Naive thymus-derived CD4-positive, alpha-beta T cell (primary cell): ENCODE data around the gene CORO2A. TPM values are rescaled to one million over a fixed set of nuclear protein-coding genes. Genes with fewer than 3 reads are reported as not detected.
A peak's percentile ranks its signal among the peaks of the same experiment; 100 is the strongest.

Experiments used
- ATAC-seq: fragments of 150-1000 bp; cut with Tn5 transposase; 2 replicates; pipeline ENCODE4 v1.10.0; 2021; ENCODE audit warnings: mild to moderate bottlenecking, moderate library complexity
- CTCF ChIA-PET: fragments of 350-600 bp; sonication (Branson Sonifier 250); formaldehyde crosslinking; loops from one replicate; lab custom pipeline; 2021; ENCODE audit warnings: antibody characterized with exemption; lab: Charles Lee
- POLR2A ChIA-PET: fragments of 350-600 bp; sonication (Branson Sonifier 250); formaldehyde crosslinking; loops from one replicate; lab custom pipeline; 2021; ENCODE audit warnings: antibody characterized with exemption, inconsistent platforms; lab: Charles Lee
- DNase-seq, 9 donors: peaks; one replicate each; pipeline versions ENCODE4 v3.0.0 to v3.0.0-alpha.2; 2020 to 2022; ENCODE audit warnings: mixed read lengths in 1 of 9
- H3K27ac ChIP-seq: one replicate; pipeline ENCODE4 v1.7.0; 2013; ENCODE audit warnings: mild to moderate bottlenecking, low read depth, low read length, moderate library complexity
- H3K27me3 ChIP-seq, 2 donors: one replicate each; pipeline ENCODE4 v1.7.0; 2013; ENCODE audit warnings: low read length in 2 of 2, mild to moderate bottlenecking in 2 of 2, moderate library complexity in 2 of 2; ENCODE audit not compliant: control insufficient read depth in 2 of 2, insufficient read depth in 2 of 2
- H3K36me3 ChIP-seq, 3 experiments: 1 replicate in 2 of 3; 2 replicates in 1 of 3; pipeline ENCODE4 v1.7.0; 2013; ENCODE audit warnings: low read length in 3 of 3, mild to moderate bottlenecking in 3 of 3, moderate library complexity in 1 of 3; ENCODE audit not compliant: insufficient read depth in 3 of 3, control insufficient read depth in 2 of 3
- H3K4me1 ChIP-seq, 2 donors: one replicate each; pipeline ENCODE4 v1.7.0; 2013; ENCODE audit warnings: low read length in 2 of 2, mild to moderate bottlenecking in 2 of 2, moderate library complexity in 1 of 2; ENCODE audit not compliant: control insufficient read depth in 2 of 2, insufficient read depth in 2 of 2
- H3K4me3 ChIP-seq: 2 replicates; pipeline ENCODE4 v1.7.0; 2013; ENCODE audit warnings: mild to moderate bottlenecking, low read length
- H3K9me3 ChIP-seq, 3 experiments: 1 replicate in 2 of 3; 2 replicates in 1 of 3; pipeline ENCODE4 v1.7.0; 2013; ENCODE audit warnings: low read length in 3 of 3; ENCODE audit not compliant: control insufficient read depth in 2 of 3
- H3K27ac Mint-ChIP-seq, 9 donors: one replicate each; pipeline ENCODE4 v1.8.0; 2020 to 2022; ENCODE audit warnings: mixed read lengths in 9 of 9, mild to moderate bottlenecking in 8 of 9, moderate library complexity in 5 of 9, inconsistent platforms in 2 of 9
- H3K27me3 Mint-ChIP-seq, 5 donors: one replicate each; pipeline ENCODE4 v1.8.0; 2021 to 2022; ENCODE audit warnings: mixed read lengths in 5 of 5, mild to moderate bottlenecking in 1 of 5
- H3K36me3 Mint-ChIP-seq, 5 donors: one replicate each; pipeline ENCODE4 v1.8.0; 2020 to 2022; ENCODE audit warnings: mixed read lengths in 5 of 5, mild to moderate bottlenecking in 3 of 5, inconsistent platforms in 1 of 5
- H3K4me1 Mint-ChIP-seq, 7 donors: one replicate each; pipeline ENCODE4 v1.8.0; 2020 to 2022; ENCODE audit warnings: mixed read lengths in 7 of 7, mild to moderate bottlenecking in 3 of 7, inconsistent platforms in 1 of 7
- H3K4me3 Mint-ChIP-seq, 10 donors: one replicate each; pipeline ENCODE4 v1.8.0; 2020 to 2022; ENCODE audit warnings: mild to moderate bottlenecking in 10 of 10, mixed read lengths in 10 of 10, moderate library complexity in 6 of 10, inconsistent platforms in 2 of 10
- H3K9me3 Mint-ChIP-seq, 11 donors: one replicate each; pipeline ENCODE4 v1.8.0; 2020 to 2022; ENCODE audit warnings: mixed read lengths in 11 of 11, mild to moderate bottlenecking in 4 of 11, inconsistent platforms in 1 of 11, moderate library complexity in 1 of 11
- intact Hi-C, 2 donors: fragments of 100-400 bp; cut with micrococcal nuclease; formaldehyde crosslinking; loops; one replicate each; pipeline ENCODE4 v1.15.1; 2023
- polyA plus RNA-seq, 2 donors: library from polyadenylated mRNA; unstranded; fragments of 300-500 nt; fragmentation: Illumina TruSeq; gene quantifications; one replicate each; pipeline ENCODE4 v1.2.3, GENCODE V29; 2021
- total RNA-seq, 6 experiments: library from RNA in 5 of 6; stranded (reverse) in 5 of 6; gene quantifications; 1 replicate in 5 of 6; 2 replicates in 1 of 6; pipeline ENCODE4 v1.2.3 and lab custom pipeline; 2021 to 2026

CORO2A gene, protein sequence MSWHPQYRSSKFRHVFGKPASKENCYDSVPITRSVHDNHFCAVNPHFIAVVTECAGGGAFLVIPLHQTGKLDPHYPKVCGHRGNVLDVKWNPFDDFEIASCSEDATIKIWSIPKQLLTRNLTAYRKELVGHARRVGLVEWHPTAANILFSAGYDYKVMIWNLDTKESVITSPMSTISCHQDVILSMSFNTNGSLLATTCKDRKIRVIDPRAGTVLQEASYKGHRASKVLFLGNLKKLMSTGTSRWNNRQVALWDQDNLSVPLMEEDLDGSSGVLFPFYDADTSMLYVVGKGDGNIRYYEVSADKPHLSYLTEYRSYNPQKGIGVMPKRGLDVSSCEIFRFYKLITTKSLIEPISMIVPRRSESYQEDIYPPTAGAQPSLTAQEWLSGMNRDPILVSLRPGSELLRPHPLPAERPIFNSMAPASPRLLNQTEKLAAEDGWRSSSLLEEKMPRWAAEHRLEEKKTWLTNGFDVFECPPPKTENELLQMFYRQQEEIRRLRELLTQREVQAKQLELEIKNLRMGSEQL
- total RNA-seq, result 1 to 10 TPM; 3.0 to 9.7 (median 7.7) TPM
- polyA plus RNA-seq, result 1 to 10 TPM; 6.6 to 9.0 TPM
- 31.6 reads per million, percentile 61 among the genes with 10 or more reads in this experiment for total RNA-seq (lab: John Stamatoyannopoulos, UW)

DNA sequence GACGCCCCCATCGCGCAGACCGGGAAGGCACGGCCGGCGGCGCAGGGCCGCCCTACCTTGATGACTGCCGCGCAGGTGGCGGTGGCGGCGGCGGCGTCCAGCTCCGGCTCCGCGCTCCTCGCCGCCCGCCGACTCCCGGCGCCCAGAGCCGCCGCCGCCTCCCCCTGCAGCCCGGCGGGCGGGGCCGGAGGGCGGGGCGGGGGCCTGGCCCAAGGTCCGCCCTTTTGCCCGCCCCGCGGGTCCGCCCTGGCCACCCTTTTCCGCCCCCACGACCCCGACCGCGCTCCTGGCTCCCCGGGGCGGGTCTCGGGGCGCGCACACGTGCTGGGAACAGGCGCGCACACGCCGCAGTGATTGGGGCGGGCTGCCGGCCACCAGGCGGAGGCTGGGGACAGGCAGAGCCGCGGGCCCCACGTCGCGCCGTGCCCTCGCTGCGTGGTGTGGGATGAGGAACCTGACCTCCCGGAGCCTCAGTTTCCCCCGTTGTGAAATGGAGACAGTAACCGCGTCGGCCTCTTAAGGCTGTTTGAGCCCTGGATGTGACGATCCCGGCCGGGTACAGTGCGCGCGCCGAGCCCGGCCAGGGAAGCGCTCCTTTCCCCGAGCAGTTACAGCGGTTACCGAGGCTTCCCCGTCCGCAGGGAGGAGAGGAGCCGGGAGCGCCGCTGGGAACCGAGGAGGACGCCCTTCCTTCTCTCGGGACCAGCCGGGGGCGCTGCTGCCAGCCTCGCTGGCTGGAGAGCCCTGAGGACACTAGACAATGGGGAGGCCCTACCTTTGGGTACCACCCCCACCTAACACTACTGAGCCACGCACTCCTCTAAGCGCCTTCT lies at the start of gene CORO2A:
CORO2A (minus strand) TSS at position 135 of the 833 bp plus-strand sequence. CDS start 34,977 bp downstream, outside the sequence.
- intact Hi-C loops, result loop anchor here (1.0 to 5.0 kb wide), 13 partner anchors 14 to 285 kb away; partner anchors contain the start of genes TBC1D2 (in 2 of the 2), TRMO (in 2 of the 2), ANP32B (in 1 of the 2) and NANS (in 1 of the 2)
- H3K27ac ChIP-seq, result peak within 1 kb of the TSS; percentile 53
- ChIA-PET POLR2A (interaction anchor here (0.7 to 2.7 kb wide), 14 partner anchors 17 to 95 kb away, joined by 3 to 18 read pairs (median 4); partner anchors contain the start of genes TBC1D2 and TRIM14), CTCF (interaction anchor here (0.7 to 1.8 kb wide), 9 partner anchors 15 to 147 kb away, joined by 3 to 6 read pairs (median 4); partner anchors contain the start of gene TRIM14)
- H3K4me1 ChIP-seq, result peaks cover 17 to 22% of the 10 kb centered on the region in 2 donors
- peaks cover 0 to 4% (median 0%) of the 10 kb centered on the region in 3 experiments for H3K36me3 ChIP-seq
- H3K27me3 ChIP-seq, result no peaks in the 10 kb centered on the region
- ATAC-seq, result peak; percentile 86
- Mint-ChIP-seq H3K9me3 (no peaks in the 10 kb centered on the region), H3K4me3 (peak within 1 kb of the TSS; percentile 76 to 92 (median 86)), H3K27ac (peak within 1 kb of the TSS; percentile 19 to 90 (median 83)), H3K27me3 (peaks cover 0 to 17% (median 0%) of the 10 kb centered on the region in 5 donors), H3K36me3 (peaks cover 0 to 4% (median 0%) of the 10 kb centered on the region in 5 donors), H3K4me1 (peaks cover 12 to 46% (median 41%) of the 10 kb centered on the region in 7 donors)
- peak; percentile 37 to 85 (median 47) for DNase-seq
- H3K4me3 ChIP-seq, result peak within 1 kb of the TSS; percentile 81
- no peaks in the 10 kb centered on the region for H3K9me3 ChIP-seq

DNA sequence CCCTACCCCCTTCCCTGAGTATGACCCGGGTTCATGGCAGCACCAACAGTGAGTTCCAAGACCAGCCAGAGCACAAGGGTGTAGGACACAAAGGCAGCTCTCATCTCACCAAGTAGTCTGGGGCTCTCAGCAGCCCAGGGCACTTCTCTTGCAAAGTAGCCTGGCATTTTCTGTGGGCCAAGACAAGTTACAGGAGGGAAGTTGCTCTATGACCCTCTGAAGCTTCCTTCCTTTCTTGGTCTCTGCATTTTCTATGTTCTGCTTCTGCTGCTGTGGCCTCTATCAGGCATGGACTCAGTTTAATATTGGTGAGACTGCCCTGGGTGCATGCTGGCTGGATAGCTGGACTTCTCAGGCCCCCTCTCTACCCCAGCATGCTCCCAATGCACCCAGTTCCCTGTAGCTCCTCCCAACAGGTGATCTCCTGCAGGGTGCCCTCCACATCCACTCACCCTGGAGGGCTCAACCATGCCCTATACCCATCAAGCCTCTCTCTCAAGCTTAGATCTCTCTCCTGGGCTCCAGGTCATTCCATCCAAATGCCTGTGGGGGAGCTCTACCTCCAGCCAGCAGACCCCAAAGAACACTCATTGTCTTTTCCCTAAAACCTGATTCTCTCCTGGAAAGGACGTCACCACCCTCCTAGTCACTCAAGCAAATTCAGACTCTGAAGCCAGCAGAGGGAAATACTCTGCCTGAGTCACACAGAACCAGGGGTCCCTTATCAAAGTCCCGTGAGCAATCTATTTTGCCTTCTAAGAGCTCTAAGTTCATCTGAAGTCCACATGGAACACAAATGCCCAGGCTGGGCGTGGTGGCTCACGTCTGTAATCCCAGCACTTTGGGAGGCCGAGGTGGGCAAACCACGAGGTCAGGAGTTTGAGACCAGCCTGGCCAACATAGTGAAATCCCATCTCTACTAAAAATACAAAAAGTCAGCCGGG lies 49.2 kb upstream of the CORO2A start:
- ChIA-PET POLR2A (interaction anchor here (0.6 kb wide), 1 partner anchor 15 kb away, joined by 3 read pairs; no protein-coding TSS in a partner anchor), CTCF (no interaction called here)
- ATAC-seq (peak; percentile 38), DNase-seq (no peak)
- H3K4me3 ChIP-seq, result no peak overlapping the region
- Mint-ChIP-seq H3K36me3 (peaks cover under 1 to 28% (median 12%) of the 10 kb centered on the region in 5 donors), H3K4me1 (peaks cover 0 to 9% (median 4%) of the 10 kb centered on the region in 7 donors), H3K4me3 (no peak overlapping the region), H3K27ac (peak overlapping the region in 1 of 9 donors; percentile 54), H3K27me3 (no peaks in the 10 kb centered on the region), H3K9me3 (no peaks in the 10 kb centered on the region)
- H3K27me3 ChIP-seq, result no peaks in the 10 kb centered on the region
- intact Hi-C loops, result no loop called here
- H3K36me3 ChIP-seq, result no peaks in the 10 kb centered on the region
- H3K4me1 ChIP-seq, result no peaks in the 10 kb centered on the region
- no peak overlapping the region for H3K27ac ChIP-seq
- no peaks in the 10 kb centered on the region for H3K9me3 ChIP-seq

DNA sequence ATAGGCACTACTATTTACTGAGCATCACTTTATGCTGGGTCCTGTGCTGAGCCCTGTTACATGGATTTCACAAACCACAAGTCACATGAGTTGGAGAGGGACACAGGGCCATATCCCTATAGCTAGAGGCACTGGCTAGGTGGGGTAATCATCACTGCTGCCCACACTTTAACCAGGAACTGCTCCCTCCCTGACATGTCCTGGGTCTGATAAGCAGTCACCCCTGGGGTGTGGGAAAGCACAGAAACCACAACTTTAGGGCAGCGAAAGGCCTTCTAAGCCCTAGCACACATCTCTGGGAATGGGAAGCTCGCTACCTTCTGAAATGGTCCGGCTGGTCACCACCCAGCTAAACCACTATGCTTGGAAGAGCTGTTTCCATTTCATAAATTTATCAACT lies 48.0 kb upstream of the CORO2A start:
- Histone ChIP-seq H3K9me3 (no peaks in the 10 kb centered on the region), H3K4me3 (no peak overlapping the region), H3K4me1 (no peaks in the 10 kb centered on the region), H3K36me3 (no peaks in the 10 kb centered on the region), H3K27me3 (no peaks in the 10 kb centered on the region), H3K27ac (no peak overlapping the region)
- POLR2A ChIA-PET, result no interaction called here
- peaks cover 2 to 27% (median 14%) of the 10 kb centered on the region in 5 donors for H3K36me3 Mint-ChIP-seq
- no peaks in the 10 kb centered on the region for H3K27me3 Mint-ChIP-seq
- no peak for DNase-seq
- intact Hi-C loops, result no loop called here
- peaks cover 0 to 7% (median 0%) of the 10 kb centered on the region in 7 donors for H3K4me1 Mint-ChIP-seq
- no peaks in the 10 kb centered on the region for H3K9me3 Mint-ChIP-seq
- CTCF ChIA-PET, result no interaction called here
- no peak overlapping the region for H3K27ac Mint-ChIP-seq
- peak; percentile 40 for ATAC-seq
- H3K4me3 Mint-ChIP-seq, result no peak overlapping the region

DNA sequence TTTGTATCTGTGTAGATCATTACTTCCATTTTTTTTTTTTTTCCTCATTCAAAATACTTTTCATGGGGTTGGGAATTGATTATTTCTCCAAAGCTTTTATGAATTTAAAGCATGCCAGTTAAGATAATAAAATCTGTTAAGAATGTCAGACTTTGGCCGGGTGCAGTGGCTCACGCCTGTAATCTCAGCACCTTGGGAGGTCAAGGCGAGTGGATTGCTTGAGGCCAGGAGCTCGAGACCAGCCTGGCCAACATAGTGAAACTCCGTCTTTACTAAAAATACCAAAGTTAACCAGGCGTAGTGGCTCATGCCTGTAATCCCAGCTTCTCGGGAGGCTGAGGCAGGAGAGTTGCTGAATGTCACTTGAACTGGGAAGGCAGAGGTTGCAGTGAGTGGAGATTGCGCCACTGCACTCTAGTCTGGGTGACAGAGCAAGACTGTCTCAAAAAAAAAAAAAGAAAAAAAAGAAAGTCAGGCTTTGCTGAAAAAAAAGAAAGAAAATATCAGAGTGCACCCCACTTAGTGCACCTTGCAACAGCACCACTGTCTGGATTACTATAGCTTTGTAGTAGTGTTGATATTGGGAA lies 44.6 kb upstream of the CORO2A start:
- Mint-ChIP-seq H3K36me3 (peaks cover 2 to 36% (median 14%) of the 10 kb centered on the region in 5 donors), H3K9me3 (peaks cover 0 to 2% (median 0%) of the 10 kb centered on the region in 11 donors), H3K4me1 (peaks cover 0 to 6% (median 0%) of the 10 kb centered on the region in 7 donors), H3K27me3 (no peaks in the 10 kb centered on the region), H3K27ac (no peak overlapping the region), H3K4me3 (no peak overlapping the region)
- intact Hi-C loops, result no loop called here
- ChIA-PET POLR2A (interaction anchor here (0.6 to 0.7 kb wide), 2 partner anchors 14 to 150 kb away, joined by 3 read pairs; no protein-coding TSS in a partner anchor), CTCF (no interaction called here)
- DNase-seq (no peak), ATAC-seq (no peak)
- peaks cover 0 to 22% (median 0%) of the 10 kb centered on the region in 3 experiments for H3K36me3 ChIP-seq
- no peaks in the 10 kb centered on the region for H3K4me1 ChIP-seq
- H3K27ac ChIP-seq, result no peak overlapping the region
- no peak overlapping the region for H3K4me3 ChIP-seq
- no peaks in the 10 kb centered on the region for H3K9me3 ChIP-seq
- no peaks in the 10 kb centered on the region for H3K27me3 ChIP-seq

DNA sequence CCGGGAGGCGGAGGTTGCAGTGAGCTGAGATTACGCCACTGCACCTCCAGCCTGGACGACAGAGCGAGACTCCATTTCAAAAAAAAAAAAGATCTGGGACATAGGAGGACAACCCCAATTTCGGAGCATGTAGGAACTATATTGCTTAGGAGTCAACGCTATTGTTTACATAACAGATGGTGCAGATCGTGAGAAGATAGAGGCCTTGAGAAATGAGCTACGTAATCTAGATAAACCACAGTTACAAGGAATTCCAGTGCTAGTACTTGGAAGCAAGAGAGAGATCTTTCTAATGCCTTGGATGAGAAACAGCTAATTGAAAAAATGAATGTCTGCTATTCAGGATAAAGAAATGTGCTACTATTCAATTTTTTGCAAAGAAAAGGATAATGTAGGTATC lies 42.7 kb upstream of the CORO2A start:
- no peaks in the 10 kb centered on the region for H3K4me1 ChIP-seq
- ChIA-PET CTCF (interaction anchor here (1.1 kb wide), 1 partner anchor 161 kb away, joined by 3 read pairs; no protein-coding TSS in a partner anchor), POLR2A (no interaction called here)
- H3K27ac ChIP-seq, result no peak overlapping the region
- no peak overlapping the region for H3K4me3 Mint-ChIP-seq
- no peaks in the 10 kb centered on the region for H3K27me3 Mint-ChIP-seq
- DNase-seq, result no peak
- no peaks in the 10 kb centered on the region for H3K27me3 ChIP-seq
- no peak overlapping the region for H3K27ac Mint-ChIP-seq
- peaks cover 0 to 32% (median 0%) of the 10 kb centered on the region in 3 experiments for H3K36me3 ChIP-seq
- H3K9me3 Mint-ChIP-seq, result peaks cover 0 to 2% (median 0%) of the 10 kb centered on the region in 11 donors
- no peaks in the 10 kb centered on the region for H3K4me1 Mint-ChIP-seq
- ATAC-seq, result no peak
- H3K36me3 Mint-ChIP-seq, result peaks cover 4 to 44% (median 12%) of the 10 kb centered on the region in 5 donors
- no peaks in the 10 kb centered on the region for H3K9me3 ChIP-seq
- no peak overlapping the region for H3K4me3 ChIP-seq
- intact Hi-C loops, result no loop called here
